Ovary (tissue), 3 donors: Measurements from ENCODE around the gene MYO9A.

Experiments
- CTCF ChIP-seq, 3 donors: fragments of 450-650 bp in 2 of 3; fragments of 200-600 bp in 1 of 3; IDR thresholded peaks; one replicate each; pipeline versions ENCODE4 v1.5.1 to v1.8.0; 2016 to 2022; ENCODE audit warnings: antibody characterized with exemption in 3 of 3, mild to moderate bottlenecking in 1 of 3
- EP300 ChIP-seq: sonication (generic); formaldehyde crosslinking; IDR thresholded peaks from one replicate; pipeline ENCODE4 v1.6.1; 2017; ENCODE audit warnings: antibody characterized with exemption
- POLR2A ChIP-seq: fragments of 450-650 bp; IDR thresholded peaks from one replicate; pipeline ENCODE4 v1.6.1; 2017; ENCODE audit warnings: antibody characterized with exemption, mild to moderate bottlenecking, moderate library complexity
- donor health status: DM: no; HTN: no; CAD: no.

GRCh38 chr15:72166716-72167417, 48.9 kb upstream of the MYO9A start:
- TF ChIP-seq CTCF (IDR thresholded peaks at IDR 0.05) (no peak), POLR2A (no peak), EP300 (no peak)
